ENCODE measurements around the gene KITLG.
"Not testable (repeated sequence)": the region's sequence is repeated elsewhere in the genome, so short reads cannot be mapped to it uniquely, and the experiment has no call there.

The KITLG gene, protein sequence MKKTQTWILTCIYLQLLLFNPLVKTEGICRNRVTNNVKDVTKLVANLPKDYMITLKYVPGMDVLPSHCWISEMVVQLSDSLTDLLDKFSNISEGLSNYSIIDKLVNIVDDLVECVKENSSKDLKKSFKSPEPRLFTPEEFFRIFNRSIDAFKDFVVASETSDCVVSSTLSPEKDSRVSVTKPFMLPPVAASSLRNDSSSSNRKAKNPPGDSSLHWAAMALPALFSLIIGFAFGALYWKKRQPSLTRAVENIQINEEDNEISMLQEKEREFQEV

DNA sequence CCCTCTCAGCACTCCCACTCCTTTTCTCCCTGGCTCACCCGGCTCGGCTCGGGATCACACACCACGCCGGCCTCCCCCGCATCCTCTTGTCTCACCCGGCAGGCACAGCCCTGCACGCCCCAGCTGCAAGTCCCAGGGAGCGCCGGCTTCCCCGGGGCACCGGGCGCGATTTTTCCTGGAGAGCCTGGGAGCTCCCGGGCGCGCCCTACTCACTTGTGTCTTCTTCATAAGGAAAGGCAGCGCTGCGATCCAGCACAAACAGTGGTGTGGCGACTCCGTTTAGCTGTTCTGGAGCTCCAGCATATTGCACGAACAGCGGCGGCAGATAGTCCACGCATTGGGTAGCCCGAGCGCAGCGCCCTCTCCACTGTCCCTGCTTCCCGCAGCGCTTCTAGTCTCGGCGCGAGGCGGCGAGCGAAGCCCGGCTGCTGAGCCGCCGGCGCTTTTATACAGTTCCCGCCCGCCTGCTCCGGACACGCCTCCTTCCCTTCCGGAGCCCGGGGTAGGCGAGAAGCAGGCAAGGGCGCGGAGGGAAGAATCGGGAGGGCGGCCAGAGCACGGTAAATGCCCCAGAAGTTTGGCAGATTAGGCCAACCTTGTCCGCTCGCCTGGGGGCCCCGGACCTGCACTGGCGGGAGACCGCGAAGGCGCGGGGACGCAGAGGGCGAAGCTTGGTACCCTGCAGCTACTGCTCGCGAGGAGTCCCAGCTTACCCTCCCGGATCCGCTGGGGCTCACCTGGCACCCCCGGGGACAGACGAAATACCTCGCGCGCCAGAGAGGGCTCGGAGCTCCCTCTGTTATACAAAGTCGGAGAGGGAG, at the start of gene KITLG:
TSS of gene KITLG (minus strand) at position 421 of the 821 bp plus-strand sequence. CDS start at position 228, 193 bp downstream.
- no peak for DNase-seq (ENCODE audit: low read depth in 2 of 2)

GRCh38 chr12:88628856-88629509, 48.7 kb upstream of the KITLG start:
- no peak for DNase-seq (ENCODE audit: low read depth in 2 of 2)

DNA sequence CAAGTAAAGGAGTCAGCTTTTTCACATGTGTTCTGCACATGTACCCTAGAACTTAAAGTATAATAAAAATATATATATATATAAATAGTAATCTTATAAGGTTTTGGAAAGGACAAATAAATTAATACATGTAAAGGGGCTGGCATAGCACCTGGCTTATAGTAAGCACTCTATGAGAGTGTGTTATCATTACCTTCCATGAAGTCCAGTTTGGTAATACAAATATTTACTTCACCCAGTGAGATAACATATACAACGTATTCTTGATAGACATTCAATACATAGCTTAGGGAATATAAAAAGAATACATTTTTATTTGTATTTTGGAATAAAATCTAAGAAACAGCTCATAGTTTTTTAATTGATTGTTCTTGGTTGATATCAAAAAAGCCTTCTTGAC, 47.8 kb upstream of the KITLG start:
- not testable (repeated sequence) for DNase-seq (ENCODE audit: low read depth in 2 of 2)

DNA sequence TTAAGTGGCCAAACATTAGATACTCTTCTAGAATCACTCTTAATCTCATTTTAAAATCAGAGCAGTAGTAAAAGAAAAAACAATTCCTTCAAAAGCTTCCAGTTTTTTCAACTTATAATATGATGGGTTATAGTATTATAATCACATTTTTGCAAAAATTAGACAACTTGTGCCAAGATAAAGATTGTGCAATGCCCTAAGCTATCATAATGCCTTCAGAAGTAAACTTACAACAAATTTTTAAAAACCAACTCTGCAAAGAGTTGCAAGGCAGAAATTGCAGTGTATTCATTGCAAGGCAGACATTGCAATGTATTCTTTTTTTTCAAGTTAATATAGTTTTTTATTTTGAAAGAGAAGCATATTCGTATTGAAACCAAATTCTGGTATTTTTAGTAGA, 47.2 kb upstream of the KITLG start:
- no peak for DNase-seq (ENCODE audit: low read depth in 2 of 2)

DNA sequence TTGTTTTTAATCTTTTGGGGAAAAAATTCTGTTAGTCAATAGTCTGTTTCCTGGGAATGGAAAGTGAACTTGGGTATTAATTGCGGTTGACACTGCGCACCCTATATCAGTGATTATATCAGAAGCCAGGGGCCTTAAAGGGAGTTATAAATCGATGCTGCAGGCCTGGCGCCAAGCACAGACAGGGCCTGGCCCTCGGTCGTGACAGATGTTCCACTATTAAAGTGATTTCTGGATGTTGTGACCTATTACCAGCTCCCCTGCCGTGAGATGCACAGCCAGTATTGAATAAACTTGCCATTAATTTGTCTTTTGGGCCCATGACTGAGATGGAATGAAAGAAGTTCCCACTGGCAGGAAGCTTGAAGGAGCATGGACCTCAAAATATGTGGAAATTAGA, 45.1 kb upstream of the KITLG start:
- DNase-seq (ENCODE audit: low read depth in 2 of 2) = no peak

DNA sequence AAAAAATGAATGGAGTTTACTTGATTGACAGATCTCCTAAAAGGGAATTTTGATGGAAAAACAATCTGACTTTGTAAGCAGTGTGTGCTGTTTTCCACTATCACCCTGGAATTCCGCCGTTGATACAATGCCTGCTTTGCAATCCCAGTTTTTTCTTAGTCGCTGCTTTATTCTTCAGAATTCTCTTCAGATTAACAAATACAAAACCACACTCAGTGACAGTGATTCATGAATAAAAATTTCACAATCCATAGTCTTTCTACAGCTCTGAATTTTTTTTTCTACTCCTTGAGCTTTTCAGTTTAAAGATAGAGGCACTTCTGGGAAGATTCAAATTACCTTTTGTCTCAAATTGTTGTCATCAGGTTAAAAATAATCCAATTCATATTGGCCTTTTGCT, 44.6 kb upstream of the KITLG start:
- DNase-seq (ENCODE audit: low read depth in 2 of 2) = no peak

GRCh38 chr12:88623777-88624548, 43.7 kb upstream of the KITLG start:
- no peak for DNase-seq (ENCODE audit: low read depth in 2 of 2)

GRCh38 chr12:88617352-88617751, 37.1 kb upstream of the KITLG start:
- DNase-seq (ENCODE audit: low read depth in 2 of 2) = no peak

- DNase-seq (ENCODE audit: low read depth in 2 of 2) = no peak
Measured at GRCh38 chr12:88615490-88615889, 35.2 kb upstream of the KITLG start.

DNA sequence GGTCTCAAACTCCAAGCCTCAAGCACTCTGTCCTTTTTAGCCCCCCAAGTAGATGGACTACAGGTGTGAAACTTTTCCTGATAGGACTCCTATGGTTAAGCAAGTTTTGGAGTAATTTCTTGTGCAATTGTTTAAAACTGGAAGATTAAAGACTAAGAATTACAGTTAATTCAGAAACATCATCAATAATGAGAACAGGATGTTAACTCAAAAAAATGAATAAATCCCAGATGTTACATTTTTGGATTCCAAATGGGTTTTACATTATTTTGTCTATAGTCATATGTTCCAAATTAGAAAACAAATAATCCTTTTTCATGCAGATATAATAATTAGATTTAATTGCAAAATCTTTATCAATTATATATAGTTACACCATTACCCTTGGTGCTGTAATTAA, 24.4 kb upstream of the KITLG start:
- no peak for DNase-seq (ENCODE audit: low read depth in 2 of 2)

DNA sequence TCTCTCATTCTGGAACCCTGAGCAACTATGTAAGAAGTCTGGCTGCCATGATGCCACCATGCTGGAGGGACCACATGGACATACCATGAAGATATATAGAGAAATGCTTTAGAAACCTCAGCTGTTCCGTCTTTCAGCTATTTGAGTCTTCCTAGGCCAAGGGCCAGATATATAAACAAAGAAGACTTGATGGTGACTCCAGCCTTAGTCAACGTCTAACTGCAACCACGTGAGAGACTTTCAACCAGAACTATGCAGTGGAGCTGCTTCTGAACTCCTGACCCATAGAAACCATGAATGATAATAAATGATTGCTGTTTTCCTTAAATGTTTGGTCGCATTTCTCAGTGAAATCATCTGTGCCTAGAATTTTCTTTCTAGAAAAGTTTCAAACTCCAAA, 20.0 kb upstream of the KITLG start:
- no peak for DNase-seq (ENCODE audit: low read depth in 2 of 2)

DNA sequence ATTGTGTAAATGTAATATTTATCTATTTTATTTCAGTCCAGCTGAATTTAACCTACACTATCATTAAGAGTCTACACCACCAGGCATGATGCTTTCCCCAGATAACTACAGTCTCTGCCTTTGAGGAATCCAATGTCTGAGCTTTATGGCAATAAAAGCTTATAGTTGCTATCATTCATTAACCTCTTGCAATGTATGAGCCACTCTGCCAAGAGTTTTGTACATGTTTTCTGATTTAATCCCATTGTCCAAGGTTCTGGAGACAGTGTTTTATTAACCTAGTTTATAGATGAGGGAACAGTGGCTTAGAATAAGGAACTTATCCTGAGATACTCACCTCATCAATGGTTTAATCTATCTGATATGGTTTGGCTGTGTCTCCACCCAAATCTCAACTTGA, 17.1 kb upstream of the KITLG start:
- DNase-seq (ENCODE audit: low read depth in 2 of 2) = no peak

DNA sequence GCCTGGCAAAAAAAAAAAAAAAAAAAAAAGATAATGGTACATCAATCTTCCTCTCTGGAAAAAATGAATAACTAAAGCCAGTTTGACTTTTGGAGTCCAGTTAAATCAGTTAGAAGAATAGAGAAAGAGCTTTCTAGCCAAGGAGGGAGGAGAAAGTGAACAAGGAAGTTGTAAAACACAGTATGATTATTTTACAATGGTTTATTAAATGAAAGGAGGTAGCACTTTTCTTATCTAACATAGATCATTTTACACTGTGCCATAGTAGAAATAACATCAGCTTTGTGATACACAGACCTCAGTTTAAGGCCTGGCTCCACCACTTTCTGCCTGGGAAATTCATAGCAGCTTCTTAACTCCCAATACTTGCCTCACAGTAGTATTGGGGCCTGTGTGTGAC, 15.4 kb upstream of the KITLG start:
- DNase-seq (ENCODE audit: low read depth in 2 of 2) = no peak

DNA sequence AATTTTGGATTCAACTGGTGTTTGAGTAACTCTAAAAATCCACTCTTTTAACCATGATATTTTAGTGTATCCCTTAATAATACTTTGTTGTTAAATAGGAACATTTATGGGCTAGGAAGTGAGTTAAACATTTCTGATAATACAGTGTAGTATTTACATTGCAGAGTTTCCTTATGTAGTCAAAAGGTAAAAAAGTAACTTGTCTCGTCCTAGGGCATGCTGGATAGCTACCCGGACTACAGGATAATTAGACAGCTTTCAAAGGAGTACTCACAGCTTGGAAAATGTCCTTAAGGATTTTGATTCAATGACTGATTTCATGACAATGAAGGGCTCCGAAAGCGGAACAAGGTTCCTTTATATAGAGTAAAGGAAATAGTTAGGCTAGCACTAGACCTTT, 14.5 kb upstream of the KITLG start:
- DNase-seq (ENCODE audit: low read depth in 2 of 2) = no peak

DNA sequence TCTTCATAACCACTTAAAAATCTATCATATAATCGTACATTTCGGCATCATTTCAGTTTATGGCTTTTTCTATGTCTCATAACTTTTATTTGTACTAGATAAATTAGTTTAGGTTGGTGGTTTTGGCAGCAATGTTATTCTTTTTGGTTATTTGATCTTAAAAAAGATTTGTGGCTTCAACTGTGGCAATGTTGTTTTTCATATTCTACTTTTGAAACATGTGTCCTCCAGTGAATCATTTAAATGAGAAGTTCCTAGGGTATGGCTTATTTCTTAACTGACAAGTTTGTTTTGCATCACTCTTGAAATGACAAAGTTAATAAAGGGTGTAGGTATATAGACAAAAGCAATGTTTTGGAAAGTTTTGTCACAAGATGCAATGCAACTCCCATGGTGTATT, 11.1 kb upstream of the KITLG start:
- DNase-seq (ENCODE audit: low read depth in 2 of 2) = no peak

- DNase-seq (ENCODE audit: low read depth in 2 of 2) = no peak
Measured at GRCh38 chr12:88590851-88591250, 10.6 kb upstream of the KITLG start.

- DNase-seq (ENCODE audit: low read depth in 2 of 2) = no peak
Measured at GRCh38 chr12:88585077-88585476, 4.8 kb upstream of the KITLG start.

DNA sequence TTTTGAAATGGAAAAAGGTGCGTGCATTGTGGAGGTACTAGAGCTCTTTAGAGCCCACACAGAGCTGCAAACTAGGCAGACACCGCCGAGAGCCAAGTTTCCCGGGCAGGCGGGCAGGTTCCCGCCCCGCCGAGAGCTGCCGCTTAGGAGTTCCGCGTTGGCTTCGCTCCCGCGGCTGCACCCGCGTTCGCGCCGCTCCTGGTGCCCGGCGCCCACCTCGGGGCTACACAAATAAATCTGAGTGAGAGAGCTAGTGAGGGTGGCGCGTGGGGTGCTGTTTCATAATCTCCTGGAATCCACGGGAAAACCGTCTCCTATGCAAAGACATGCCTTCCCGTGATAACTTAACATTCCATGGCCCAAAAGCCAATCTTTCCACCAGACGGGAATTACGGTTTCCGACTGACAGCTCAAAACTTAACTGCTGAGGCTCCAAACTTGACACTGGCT, 645 bp downstream of the KITLG start:
- no peak for DNase-seq (ENCODE audit: low read depth in 2 of 2)

- no peak for DNase-seq (ENCODE audit: low read depth in 2 of 2)
Measured at GRCh38 chr12:88579161-88579517, 1.1 kb downstream of the KITLG start.

GRCh38 chr12:88578276-88579160, 1.8 kb downstream of the KITLG start:
- DNase-seq (ENCODE audit: low read depth in 2 of 2) = no peak

- no peak for DNase-seq (ENCODE audit: low read depth in 2 of 2)
Measured at GRCh38 chr12:88577537-88577936, 2.7 kb downstream of the KITLG start.

Data from stimulated activated CD8-positive, alpha-beta memory T cell treated with anti-CD3 and anti-CD28 coated beads, Interleukin-15, amount 100 ng/mL, for 4 hours (primary cell).